Astrocyte (in vitro differentiated cells and primary cell): ENCODE results near the gene BRICD5. TPM values are rescaled to one million over a fixed set of nuclear protein-coding genes. Genes with fewer than 3 reads are reported as not detected.
A peak's percentile ranks its signal among the peaks of the same experiment; 100 is the strongest.

Experiments
- DNase-seq: peaks from one replicate; pipeline ENCODE4 v3.0.0-alpha.2; 2010; ENCODE audit warnings: low read depth
- FAIRE-seq: peaks from 2 replicates; lab custom pipeline; 2011; peaks lifted over from hg19 to GRCh38; lab: Jason Lieb, UNC
- H2AFZ ChIP-seq: 2 replicates; pipeline ENCODE4 v1.6.0; 2012; ENCODE audit warnings: low read depth, low read length, inconsistent platforms
- H3K27ac ChIP-seq: 2 replicates; pipeline ENCODE4 v1.5.1; 2011; ENCODE audit warnings: low read depth, low read length, inconsistent platforms
- H3K27me3 ChIP-seq: 2 replicates; pipeline ENCODE4 v1.6.0; 2011; ENCODE audit warnings: low read length, inconsistent platforms; ENCODE audit not compliant: insufficient read depth
- H3K36me3 ChIP-seq: 2 replicates; pipeline ENCODE4 v1.5.1; 2011; ENCODE audit warnings: low read length, inconsistent platforms; ENCODE audit not compliant: insufficient read depth
- H3K4me1 ChIP-seq: 2 replicates; pipeline ENCODE4 v1.5.1; 2011; ENCODE audit warnings: low read length, inconsistent platforms; ENCODE audit not compliant: insufficient read depth
- H3K4me2 ChIP-seq: 2 replicates; pipeline ENCODE4 v1.6.0; 2012; ENCODE audit warnings: low read length, inconsistent platforms
- H3K4me3 ChIP-seq: 2 replicates; pipeline ENCODE4 v1.5.1; 2011; ENCODE audit warnings: low read depth, mild to moderate bottlenecking, low read length, inconsistent platforms; ENCODE audit not compliant: insufficient read depth
- H3K79me2 ChIP-seq: 2 replicates; pipeline ENCODE4 v1.6.0; 2012; ENCODE audit warnings: mild to moderate bottlenecking, low read length, inconsistent platforms; ENCODE audit not compliant: insufficient read depth
- H3K9ac ChIP-seq: 2 replicates; pipeline ENCODE4 v1.6.0; 2012; ENCODE audit warnings: mild to moderate bottlenecking, low read length, inconsistent platforms
- H3K9me3 ChIP-seq: 2 replicates; pipeline ENCODE4 v1.5.1; 2012; ENCODE audit warnings: low read depth, mild to moderate bottlenecking, low read length, inconsistent platforms; ENCODE audit not compliant: insufficient read depth
- H4K20me1 ChIP-seq: 2 replicates; pipeline ENCODE4 v1.6.0; 2012; ENCODE audit warnings: low read length, inconsistent platforms; ENCODE audit not compliant: insufficient read depth
- H3K27ac Mint-ChIP-seq: one replicate; pipeline ENCODE4 v1.8.0; 2021; ENCODE audit warnings: mild to moderate bottlenecking, mixed read lengths; ENCODE audit not compliant: unreplicated experiment
- H3K27me3 Mint-ChIP-seq: one replicate; pipeline ENCODE4 v1.8.0; 2021; ENCODE audit warnings: low read depth, mixed read lengths; ENCODE audit not compliant: unreplicated experiment
- H3K36me3 Mint-ChIP-seq: one replicate; pipeline ENCODE4 v1.8.0; 2021; ENCODE audit warnings: low read depth, mixed read lengths; ENCODE audit not compliant: unreplicated experiment
- H3K4me1 Mint-ChIP-seq: one replicate; pipeline ENCODE4 v1.8.0; 2021; ENCODE audit warnings: low read depth, mixed read lengths; ENCODE audit not compliant: unreplicated experiment
- H3K4me3 Mint-ChIP-seq: one replicate; pipeline ENCODE4 v1.8.0; 2021; ENCODE audit warnings: mild to moderate bottlenecking, moderate library complexity, mixed read lengths; ENCODE audit not compliant: unreplicated experiment
- H3K9me3 Mint-ChIP-seq: one replicate; pipeline ENCODE4 v1.8.0; 2021; ENCODE audit warnings: mild to moderate bottlenecking, mixed read lengths; ENCODE audit not compliant: unreplicated experiment
- EZH2 ChIP-seq: IDR thresholded peaks from 2 replicates; pipeline ENCODE4 v1.6.1; 2012; ENCODE audit warnings: mild to moderate bottlenecking, low read length, inconsistent platforms; ENCODE audit not compliant: insufficient read depth
- total RNA-seq: library from RNA; stranded (reverse); gene quantifications from 2 replicates; pipeline ENCODE4 v1.2.1, GENCODE V29; 2021
- TF ChIP-seq, protein P1 (sequence below): IDR thresholded peaks from 2 replicates; pipeline ENCODE4 v1.5.1; 2011; ENCODE audit warnings: low read depth, mild to moderate bottlenecking, inconsistent platforms, low read length, moderate library complexity; ENCODE audit not compliant: insufficient read depth

The BRICD5 gene
- total RNA-seq, 1 donor from 2014 or later, result 6.4 TPM

DNA sequence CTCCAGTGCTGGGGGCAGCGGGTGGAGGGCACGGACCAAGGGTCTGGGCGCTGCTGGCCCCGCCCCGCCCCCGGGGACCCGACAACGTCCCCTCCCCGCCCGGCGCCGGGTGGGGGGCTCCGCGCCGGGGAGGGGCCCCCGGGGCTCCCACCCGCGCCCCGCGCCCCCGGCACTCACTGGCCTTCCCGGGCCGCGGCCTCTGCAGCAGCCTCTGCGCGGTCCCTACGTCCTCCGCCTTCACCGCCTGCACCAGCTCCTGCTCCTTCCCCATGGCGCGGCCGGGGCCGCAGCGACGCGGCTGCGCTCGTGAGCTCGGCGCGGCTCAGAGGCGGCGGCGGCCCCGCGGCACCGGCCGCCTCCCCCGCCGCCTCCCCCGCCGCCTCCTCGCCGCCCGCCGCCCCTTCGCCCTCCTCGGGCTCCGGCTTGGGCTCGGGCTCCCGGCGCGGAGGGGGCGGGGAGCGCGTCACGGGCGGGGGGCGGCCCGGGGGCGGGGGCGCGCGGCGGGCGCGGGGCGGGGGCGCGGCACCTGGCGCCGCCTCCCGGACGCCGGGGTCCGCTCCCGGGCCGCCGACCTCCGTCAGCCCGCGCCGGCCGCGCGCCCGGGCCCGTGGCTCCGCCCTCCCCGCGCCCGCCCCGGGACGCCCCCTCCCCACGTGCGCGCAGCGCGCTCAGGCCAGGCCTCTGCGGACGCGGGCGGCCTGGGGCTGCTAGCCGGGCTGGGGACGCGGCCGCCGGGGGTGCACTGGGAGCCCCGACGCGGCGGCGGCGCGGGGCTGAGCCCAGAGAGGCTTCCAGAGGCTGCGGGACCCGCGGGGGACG lies 14.3 kb downstream of the BRICD5 start, which contains the start of gene CASKIN1:
Gene CASKIN1 (minus strand): TSS at position 444 of the 819 bp plus-strand sequence. CDS start 173 bp downstream, at position 271.
- peaks cover 11% of the 10 kb centered on the region for H4K20me1 ChIP-seq
- Mint-ChIP-seq H3K27me3 (peaks cover 49% of the 10 kb centered on the region), H3K4me3 (peak within 1 kb of the TSS; percentile 45), H3K9me3 (no peaks in the 10 kb centered on the region), H3K27ac (no peak within 1 kb of the TSS), H3K4me1 (no peaks in the 10 kb centered on the region), H3K36me3 (peaks cover 3% of the 10 kb centered on the region)
- no peak within 1 kb of the TSS for H3K4me3 ChIP-seq
- no peaks in the 10 kb centered on the region for H3K36me3 ChIP-seq
- TF ChIP-seq, protein P1, sequence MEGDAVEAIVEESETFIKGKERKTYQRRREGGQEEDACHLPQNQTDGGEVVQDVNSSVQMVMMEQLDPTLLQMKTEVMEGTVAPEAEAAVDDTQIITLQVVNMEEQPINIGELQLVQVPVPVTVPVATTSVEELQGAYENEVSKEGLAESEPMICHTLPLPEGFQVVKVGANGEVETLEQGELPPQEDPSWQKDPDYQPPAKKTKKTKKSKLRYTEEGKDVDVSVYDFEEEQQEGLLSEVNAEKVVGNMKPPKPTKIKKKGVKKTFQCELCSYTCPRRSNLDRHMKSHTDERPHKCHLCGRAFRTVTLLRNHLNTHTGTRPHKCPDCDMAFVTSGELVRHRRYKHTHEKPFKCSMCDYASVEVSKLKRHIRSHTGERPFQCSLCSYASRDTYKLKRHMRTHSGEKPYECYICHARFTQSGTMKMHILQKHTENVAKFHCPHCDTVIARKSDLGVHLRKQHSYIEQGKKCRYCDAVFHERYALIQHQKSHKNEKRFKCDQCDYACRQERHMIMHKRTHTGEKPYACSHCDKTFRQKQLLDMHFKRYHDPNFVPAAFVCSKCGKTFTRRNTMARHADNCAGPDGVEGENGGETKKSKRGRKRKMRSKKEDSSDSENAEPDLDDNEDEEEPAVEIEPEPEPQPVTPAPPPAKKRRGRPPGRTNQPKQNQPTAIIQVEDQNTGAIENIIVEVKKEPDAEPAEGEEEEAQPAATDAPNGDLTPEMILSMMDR, result no peak
- no peak for TF ChIP-seq EZH2
- H3K27ac ChIP-seq, result no peak within 1 kb of the TSS
- no peak within 1 kb of the TSS for H3K9ac ChIP-seq
- no peak within 1 kb of the TSS for H2AFZ ChIP-seq
- no peaks in the 10 kb centered on the region for H3K9me3 ChIP-seq
- H3K79me2 ChIP-seq, result no peaks in the 10 kb centered on the region
- peaks cover 26% of the 10 kb centered on the region for H3K27me3 ChIP-seq
- DNase-seq (no peak), FAIRE-seq (no peak)
- peak within 1 kb of the TSS; percentile 70 for H3K4me2 ChIP-seq
- no peaks in the 10 kb centered on the region for H3K4me1 ChIP-seq

DNA sequence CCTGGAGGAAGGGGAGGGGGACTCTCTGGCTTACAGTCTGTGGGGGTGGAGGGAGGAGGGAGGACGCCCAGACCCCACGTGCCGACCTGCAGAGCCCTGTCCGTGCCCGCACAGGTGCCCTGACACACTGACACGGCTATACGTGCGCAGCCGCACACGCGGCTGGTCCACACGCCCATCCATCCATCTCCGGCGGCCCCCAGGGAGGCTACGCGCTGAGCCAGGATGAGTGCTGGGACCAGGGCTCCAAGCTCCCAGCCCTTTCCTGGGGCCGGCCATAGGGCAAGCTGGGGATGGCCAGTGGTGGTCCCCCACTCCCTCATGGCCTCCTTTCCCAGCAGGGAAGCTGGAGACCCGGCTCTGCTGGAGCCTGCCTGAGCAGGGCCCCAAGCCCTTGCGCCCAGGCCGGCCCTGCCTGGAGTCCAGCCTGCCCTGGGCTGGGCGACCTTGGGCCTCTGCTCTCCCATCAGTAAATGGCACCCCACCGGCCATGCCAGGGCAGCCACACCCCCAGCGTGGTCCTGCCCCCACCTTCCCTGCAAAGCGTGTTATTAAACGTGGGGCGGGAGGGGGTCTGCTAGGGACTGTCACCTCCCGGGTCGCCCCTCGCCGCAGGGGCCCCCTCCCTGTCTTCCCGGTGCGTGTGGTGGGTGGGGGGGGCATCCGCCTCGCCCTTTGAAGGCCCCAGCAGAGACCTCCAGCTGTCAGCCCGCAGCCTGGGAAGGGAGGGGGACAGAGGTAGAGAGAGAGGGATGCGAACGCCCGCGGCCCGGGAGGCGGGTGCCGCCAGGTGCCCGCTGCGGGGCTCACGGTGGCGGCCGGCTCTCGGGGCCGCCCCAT lies 15.1 kb downstream of the BRICD5 start:
- H3K27me3 Mint-ChIP-seq, result peaks cover 46% of the 10 kb centered on the region
- Histone ChIP-seq H3K9me3 (no peaks in the 10 kb centered on the region), H3K27ac (no peak overlapping the region), H3K36me3 (no peaks in the 10 kb centered on the region), H3K4me1 (no peaks in the 10 kb centered on the region), H3K9ac (no peak overlapping the region), H3K79me2 (no peaks in the 10 kb centered on the region), H3K4me3 (no peak overlapping the region), H3K27me3 (peaks cover 26% of the 10 kb centered on the region), H4K20me1 (peaks cover 11% of the 10 kb centered on the region), H2AFZ (no peak overlapping the region), H3K4me2 (peak overlapping the region; percentile 70)
- peak overlapping the region; percentile 40 for H3K4me3 Mint-ChIP-seq
- H3K4me1 Mint-ChIP-seq, result no peaks in the 10 kb centered on the region
- H3K9me3 Mint-ChIP-seq, result no peaks in the 10 kb centered on the region
- H3K36me3 Mint-ChIP-seq, result peaks cover 3% of the 10 kb centered on the region
- TF ChIP-seq EZH2, result peak; percentile 97
- TF ChIP-seq, protein P1, result no peak
- FAIRE-seq (no peak), DNase-seq (no peak)
- H3K27ac Mint-ChIP-seq, result no peak overlapping the region
